Activated CD4-positive, CD25-positive, alpha-beta regulatory T cell treated with anti-CD3 and anti-CD28 coated beads, Interleukin-2, amount 50 U/mL, for 72 hours (primary cell): Measurements from ENCODE around the gene KIAA1217.

ENCODE experiments used
- DNase-seq: peaks from one replicate; pipeline ENCODE4 v3.0.0; 2021

The KIAA1217 gene

GRCh38 chr10:24209946-24210491 is 1.1 kb downstream of the KIAA1217 start:
- no peak for DNase-seq

- no peak for DNase-seq
Observed at GRCh38 chr10:24210501-24210900, 1.6 kb downstream of the KIAA1217 start.

- no peak for DNase-seq
Observed at GRCh38 chr10:24213266-24213665, 4.3 kb downstream of the KIAA1217 start.

GRCh38 chr10:24213881-24214280 is 4.9 kb downstream of the KIAA1217 start:
- DNase-seq = no peak

GRCh38 chr10:24214762-24215161 is 5.8 kb downstream of the KIAA1217 start:
- DNase-seq = no peak

GRCh38 chr10:24215196-24215595 is 6.3 kb downstream of the KIAA1217 start:
- no peak for DNase-seq

- no peak for DNase-seq
Observed at GRCh38 chr10:24215603-24216002, 6.7 kb downstream of the KIAA1217 start.

GRCh38 chr10:24219963-24220362 is 11.0 kb downstream of the KIAA1217 start:
- DNase-seq = no peak

GRCh38 chr10:24223341-24223740 is 14.4 kb downstream of the KIAA1217 start:
- no peak for DNase-seq

GRCh38 chr10:24223953-24224352 is 15.0 kb downstream of the KIAA1217 start:
- no peak for DNase-seq

GRCh38 chr10:24228642-24229041 is 19.7 kb downstream of the KIAA1217 start:
- DNase-seq = no peak

- DNase-seq = no peak
Observed at GRCh38 chr10:24229909-24230308, 21.0 kb downstream of the KIAA1217 start.

- no peak for DNase-seq
Observed at GRCh38 chr10:24231200-24231599, 22.3 kb downstream of the KIAA1217 start.

- no peak for DNase-seq
Observed at GRCh38 chr10:24234784-24235183, 25.8 kb downstream of the KIAA1217 start.

- no peak for DNase-seq
Observed at GRCh38 chr10:24235471-24235870, 26.5 kb downstream of the KIAA1217 start.

- DNase-seq = no peak
Observed at GRCh38 chr10:24237801-24238395, 29.0 kb downstream of the KIAA1217 start.

- no peak for DNase-seq
Observed at GRCh38 chr10:24238519-24239247, 29.7 kb downstream of the KIAA1217 start.

- DNase-seq = no peak
Observed at GRCh38 chr10:24239289-24240040, 30.5 kb downstream of the KIAA1217 start.

GRCh38 chr10:24240041-24240751 is 31.3 kb downstream of the KIAA1217 start:
- DNase-seq = no peak

GRCh38 chr10:24241536-24242040 is 32.6 kb downstream of the KIAA1217 start:
- no peak for DNase-seq

- no peak for DNase-seq
Observed at GRCh38 chr10:24242562-24242961, 33.6 kb downstream of the KIAA1217 start.

- DNase-seq = no peak
Observed at GRCh38 chr10:24246365-24246764, 37.4 kb downstream of the KIAA1217 start.

GRCh38 chr10:24247841-24248240 is 38.9 kb downstream of the KIAA1217 start:
- no peak for DNase-seq
